GM21423 (cell line): ENCODE measurements around the gene ERICH3.
"Not testable (repeated sequence)": the region's sequence is repeated elsewhere in the genome, so short reads cannot be mapped to it uniquely, and the experiment has no call there.

Source experiments
- ATAC-seq: cut with Tn5 transposase; IDR thresholded peaks from one replicate; pipeline ENCODE4 v1.9.1; 2021; ENCODE audit warnings: mild to moderate bottlenecking, moderate library complexity; ENCODE audit not compliant: unreplicated experiment

The ERICH3 gene

GRCh38 chr1:74681449-74681848, 7.9 kb upstream of the ERICH3 start:
- ATAC-seq: peak; percentile 73

GRCh38 chr1:74681001-74681400, 7.4 kb upstream of the ERICH3 start:
- ATAC-seq: peak; percentile 34

- ATAC-seq: no peak
Measured at GRCh38 chr1:74679811-74680210, 6.2 kb upstream of the ERICH3 start.

GRCh38 chr1:74677926-74678325, 4.3 kb upstream of the ERICH3 start:
- ATAC-seq: no peak

- ATAC-seq: peak; percentile 23
Measured at GRCh38 chr1:74674278-74675048, 871 bp upstream of the ERICH3 start.

GRCh38 chr1:74670866-74671265, 2.7 kb downstream of the ERICH3 start:
- not testable (repeated sequence) for ATAC-seq

GRCh38 chr1:74654708-74655107, 18.9 kb downstream of the ERICH3 start:
- no peak for ATAC-seq

- peak; percentile 99 for ATAC-seq
Measured at GRCh38 chr1:74652711-74653139, 20.9 kb downstream of the ERICH3 start.

- ATAC-seq: no peak
Measured at GRCh38 chr1:74650561-74650960, 23.0 kb downstream of the ERICH3 start.

- ATAC-seq: no peak
Measured at GRCh38 chr1:74641876-74642275, 31.7 kb downstream of the ERICH3 start.

- no peak for ATAC-seq
Measured at GRCh38 chr1:74641161-74641560, 32.4 kb downstream of the ERICH3 start.

GRCh38 chr1:74637296-74637695, 36.3 kb downstream of the ERICH3 start:
- ATAC-seq: no peak

- ATAC-seq: no peak
Measured at GRCh38 chr1:74629283-74629682, 44.3 kb downstream of the ERICH3 start.

GRCh38 chr1:74623716-74624115, 49.9 kb downstream of the ERICH3 start:
- no peak for ATAC-seq

GRCh38 chr1:74620242-74620641, 53.4 kb downstream of the ERICH3 start:
- ATAC-seq: no peak

- ATAC-seq: no peak
Measured at GRCh38 chr1:74618974-74619373, 54.6 kb downstream of the ERICH3 start.

GRCh38 chr1:74613894-74614293, 59.7 kb downstream of the ERICH3 start:
- peak; percentile 74 for ATAC-seq

GRCh38 chr1:74611887-74612286, 61.7 kb downstream of the ERICH3 start:
- no peak for ATAC-seq

GRCh38 chr1:74610961-74611360, 62.6 kb downstream of the ERICH3 start:
- ATAC-seq: no peak

- no peak for ATAC-seq
Measured at GRCh38 chr1:74609810-74610371, 63.7 kb downstream of the ERICH3 start.

GRCh38 chr1:74596717-74597116, 76.9 kb downstream of the ERICH3 start:
- ATAC-seq: no peak
